Natural killer cell (primary cell): ENCODE results near the gene PHF19. TPM values are rescaled to one million over a fixed set of nuclear protein-coding genes. Genes with fewer than 3 reads are reported as not detected.

Source experiments
- ATAC-seq, 3 donors: fragments of 150-1000 bp in 2 of 3; fragments of 200-7000 bp in 1 of 3; cut with Tn5 transposase; 1 replicate in 1 of 3; 2 replicates in 2 of 3; pipeline ENCODE4 v1.10.0; 2021; ENCODE audit warnings: mild to moderate bottlenecking in 2 of 3, moderate library complexity in 2 of 3
- DNase-seq, 2 donors: peaks; one replicate each; pipeline versions ENCODE4 v3.0.0 to v3.0.0-alpha.2; 2013 to 2021; ENCODE audit warnings: mixed read lengths in 1 of 2
- H3K27ac ChIP-seq: one replicate; pipeline ENCODE4 v1.5.1; 2013; ENCODE audit warnings: mild to moderate bottlenecking, low read length
- H3K27me3 ChIP-seq: one replicate; pipeline ENCODE4 v1.6.1; 2013; ENCODE audit warnings: low read length; ENCODE audit not compliant: control insufficient read depth, insufficient read depth
- H3K36me3 ChIP-seq: one replicate; pipeline ENCODE4 v1.6.1; 2013; ENCODE audit warnings: low read length; ENCODE audit not compliant: control insufficient read depth, insufficient read depth
- H3K4me1 ChIP-seq: one replicate; pipeline ENCODE4 v1.6.1; 2013; ENCODE audit warnings: low read length; ENCODE audit not compliant: control insufficient read depth, insufficient read depth
- H3K4me3 ChIP-seq: one replicate; pipeline ENCODE4 v1.5.1; 2013; ENCODE audit warnings: low read length
- H3K9me3 ChIP-seq: one replicate; pipeline ENCODE4 v1.6.1; 2013; ENCODE audit warnings: low read length; ENCODE audit not compliant: control insufficient read depth, insufficient read depth
- H3K27ac Mint-ChIP-seq, 2 donors: one replicate each; pipeline ENCODE4 v1.8.0; 2022; ENCODE audit warnings: mild to moderate bottlenecking in 2 of 2, mixed read lengths in 2 of 2, moderate library complexity in 1 of 2
- H3K27me3 Mint-ChIP-seq, 2 donors: one replicate each; pipeline ENCODE4 v1.8.0; 2022; ENCODE audit warnings: low read depth in 2 of 2, mixed read lengths in 2 of 2
- H3K36me3 Mint-ChIP-seq: one replicate; pipeline ENCODE4 v1.8.0; 2022; ENCODE audit warnings: mixed read lengths
- H3K4me1 Mint-ChIP-seq, 2 donors: one replicate each; pipeline ENCODE4 v1.8.0; 2022; ENCODE audit warnings: mixed read lengths in 2 of 2
- H3K4me3 Mint-ChIP-seq: one replicate; pipeline ENCODE4 v1.8.0; 2022; ENCODE audit warnings: mild to moderate bottlenecking, moderate library complexity, mixed read lengths
- H3K9me3 Mint-ChIP-seq, 2 donors: one replicate each; pipeline ENCODE4 v1.8.0; 2022; ENCODE audit warnings: mixed read lengths in 2 of 2
- CTCF ChIP-seq: fragments of 200-600 bp; IDR thresholded peaks from one replicate; pipeline ENCODE4 v1.8.0; 2022; ENCODE audit warnings: antibody characterized with exemption
- WGBS: methylation state at CpG from one replicate; pipeline ENCODE4 v1.1.7; 2013; ENCODE audit warnings: missing lambda C conversion rate; ENCODE audit not compliant: insufficient coverage; 5-methylcytosine and 5-hydroxymethylcytosine counted together
- intact Hi-C: fragments of 100-400 bp; cut with micrococcal nuclease; formaldehyde crosslinking; loops from one replicate; pipeline ENCODE4 v1.14.2; 2022
- total RNA-seq, 4 donors: library from RNA; stranded (reverse); fragments of 120-200 nt in 1 of 4; gene quantifications; one replicate each; pipeline versions ENCODE4 v1.2.3 to v1.2.4, GENCODE V29; 2013 to 2022

Gene PHF19
- total RNA-seq, 3 donors from 2014 or later (not counting 1 experiment from before 2014, with no cell fraction given), result 34.1 to 54.0 (median 47.8) TPM

GRCh38 chr9:120878188-120879130 is 1.5 kb upstream of the PHF19 start:
- Histone ChIP-seq H3K4me3 (no peak overlapping the region), H3K4me1 (peaks cover 43% of the 10 kb centered on the region), H3K36me3 (peaks cover 6% of the 10 kb centered on the region), H3K27ac (peak overlapping the region; percentile 83), H3K9me3 (no peaks in the 10 kb centered on the region), H3K27me3 (no peaks in the 10 kb centered on the region)
- intact Hi-C loops, result no loop called here
- TF ChIP-seq CTCF, result no peak
- Mint-ChIP-seq H3K27me3 (no peaks in the 10 kb centered on the region), H3K4me3 (peak overlapping the region; percentile 94), H3K4me1 (peaks cover 29 to 31% of the 10 kb centered on the region in 2 donors), H3K36me3 (no peaks in the 10 kb centered on the region), H3K27ac (peak overlapping the region; percentile 67 to 90), H3K9me3 (no peaks in the 10 kb centered on the region)
- 82% methylated on average over 8 of the region's 8 CpGs for WGBS
- ATAC-seq (no peak), DNase-seq (peak in 1 of 2 donors; percentile 40)

GRCh38 chr9:120877276-120878034 is 467 bp upstream of the PHF19 start:
- H3K27me3 ChIP-seq, result no peaks in the 10 kb centered on the region
- Mint-ChIP-seq H3K4me1 (peaks cover 29 to 37% of the 10 kb centered on the region in 2 donors), H3K27me3 (no peaks in the 10 kb centered on the region), H3K4me3 (peak overlapping the region; percentile 94), H3K9me3 (no peaks in the 10 kb centered on the region), H3K36me3 (no peaks in the 10 kb centered on the region), H3K27ac (peak overlapping the region; percentile 67 to 90)
- ATAC-seq, result peak; percentile 59 to 72 (median 71)
- no peak for TF ChIP-seq CTCF
- peaks cover 33% of the 10 kb centered on the region for H3K4me1 ChIP-seq
- under 1% methylated on average over 62 of the region's 63 CpGs for WGBS
- intact Hi-C loops, result loop anchor here (1.0 kb wide), 1 partner anchor 59 kb away; no protein-coding TSS in a partner anchor
- peak overlapping the region; percentile 83 for H3K27ac ChIP-seq
- DNase-seq, result peak; percentile 59 to 82
- no peaks in the 10 kb centered on the region for H3K9me3 ChIP-seq
- H3K4me3 ChIP-seq, result peak overlapping the region; percentile 81
- H3K36me3 ChIP-seq, result peaks cover 10% of the 10 kb centered on the region

- peak; percentile 59 to 70 (median 63) for ATAC-seq
- Histone ChIP-seq H3K27ac (peak overlapping the region; percentile 93), H3K36me3 (peaks cover 10% of the 10 kb centered on the region), H3K4me1 (peaks cover 32% of the 10 kb centered on the region), H3K9me3 (no peaks in the 10 kb centered on the region), H3K4me3 (peak overlapping the region; percentile 87), H3K27me3 (no peaks in the 10 kb centered on the region)
- H3K27me3 Mint-ChIP-seq, result no peaks in the 10 kb centered on the region
- peak overlapping the region; percentile 86 for H3K4me3 Mint-ChIP-seq
- TF ChIP-seq CTCF, result no peak
- H3K4me1 Mint-ChIP-seq, result peaks cover 29 to 37% of the 10 kb centered on the region in 2 donors
- DNase-seq, result peak; percentile 75 to 85
- H3K36me3 Mint-ChIP-seq, result no peaks in the 10 kb centered on the region
- peak overlapping the region; percentile 69 to 90 for H3K27ac Mint-ChIP-seq
- no peaks in the 10 kb centered on the region for H3K9me3 Mint-ChIP-seq
- intact Hi-C loops, result no loop called here
- WGBS, result 2% methylated on average over 65 of the region's 65 CpGs
Observed at GRCh38 chr9:120875954-120876841, 790 bp downstream of the PHF19 start.
